Myocyte (in vitro differentiated cells): ENCODE data around the gene SRC. TPM values are rescaled to one million over a fixed set of nuclear protein-coding genes. Genes with fewer than 3 reads are reported as not detected.

ENCODE experiments used
- DNase-seq: peaks from one replicate; pipeline ENCODE4 v3.0.0-alpha.2; 2012; ENCODE audit warnings: low read depth
- total RNA-seq: library from RNA; depleted of rRNA; stranded (reverse); fragments of >200 nt; gene quantifications from 2 replicates; pipeline ENCODE4 v1.2.3, GENCODE V29; 2014

SRC gene
- total RNA-seq, 1 donor from 2014 or later: 3.2 TPM

GRCh38 chr20:37407019-37407566 is 61.2 kb downstream of the SRC start:
- no peak for DNase-seq

- no peak for DNase-seq
Observed at GRCh38 chr20:37407573-37408002, 61.6 kb downstream of the SRC start.

DNA sequence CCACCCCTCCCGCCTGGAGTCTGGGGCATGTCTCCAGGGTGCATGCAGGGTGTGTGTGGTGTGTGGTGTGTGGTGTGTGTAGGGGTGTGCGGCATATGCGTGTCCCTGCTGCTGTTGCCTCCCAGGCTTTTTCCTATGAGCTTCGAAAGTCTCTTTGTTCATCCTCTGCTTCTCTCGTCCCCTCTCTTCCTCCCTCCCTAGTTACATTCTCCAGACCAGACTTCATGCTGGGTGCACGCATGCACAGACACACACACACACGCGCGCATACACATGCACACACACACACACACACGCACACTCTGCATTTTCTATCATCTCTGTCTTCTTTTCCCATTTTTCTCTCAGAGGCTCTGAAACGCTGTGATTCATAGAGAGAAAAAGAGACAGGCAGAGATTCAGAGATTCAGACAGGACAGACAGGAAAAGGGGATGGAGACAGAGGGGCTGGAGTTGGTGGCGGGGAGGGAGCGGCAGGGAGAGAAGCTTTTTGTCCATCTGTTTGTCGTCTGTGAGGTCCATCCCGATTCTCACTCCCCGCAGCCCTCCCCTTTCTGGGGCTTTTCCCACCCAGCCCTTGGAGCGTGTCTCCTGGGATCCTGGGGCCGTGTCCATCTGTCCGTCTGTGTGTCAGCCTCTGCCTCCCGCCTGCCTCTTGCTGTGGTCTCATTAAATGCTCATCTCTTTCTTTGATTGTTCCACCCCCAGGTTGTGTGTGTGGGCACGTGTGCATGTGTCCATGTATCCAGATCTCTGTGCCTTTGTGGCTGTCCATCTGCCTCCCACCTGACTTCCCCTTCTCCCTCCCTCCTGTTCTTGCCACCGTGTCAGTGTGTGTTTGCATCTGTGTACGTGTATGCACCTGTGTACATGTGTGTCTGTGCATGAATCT is 62.6 kb downstream of the SRC start:
- DNase-seq: no peak

- DNase-seq: peak; percentile 38
Observed at GRCh38 chr20:37411408-37412219, 65.7 kb downstream of the SRC start.

GRCh38 chr20:37413023-37413334 is 67.0 kb downstream of the SRC start:
- no peak for DNase-seq

DNA sequence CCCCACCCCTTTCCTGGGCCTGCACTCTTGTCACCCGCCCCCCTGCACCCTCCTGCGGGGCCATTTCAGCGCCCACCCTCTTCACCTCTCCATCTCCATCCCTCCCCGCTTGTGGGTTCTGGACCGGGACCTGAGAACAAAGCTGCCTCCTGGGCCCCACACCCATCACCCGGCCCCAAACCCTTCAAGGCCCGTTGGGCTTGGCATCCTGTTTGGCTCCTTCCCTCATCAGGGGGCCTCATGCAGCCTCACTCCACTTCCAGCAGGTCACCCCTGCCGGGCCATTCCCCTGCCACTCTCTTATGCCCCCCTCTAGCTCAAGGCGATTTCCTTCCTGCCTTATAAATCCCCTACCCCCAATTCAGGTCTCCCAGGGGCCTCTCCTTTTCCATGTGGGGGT is 67.4 kb downstream of the SRC start:
- DNase-seq: no peak

DNA sequence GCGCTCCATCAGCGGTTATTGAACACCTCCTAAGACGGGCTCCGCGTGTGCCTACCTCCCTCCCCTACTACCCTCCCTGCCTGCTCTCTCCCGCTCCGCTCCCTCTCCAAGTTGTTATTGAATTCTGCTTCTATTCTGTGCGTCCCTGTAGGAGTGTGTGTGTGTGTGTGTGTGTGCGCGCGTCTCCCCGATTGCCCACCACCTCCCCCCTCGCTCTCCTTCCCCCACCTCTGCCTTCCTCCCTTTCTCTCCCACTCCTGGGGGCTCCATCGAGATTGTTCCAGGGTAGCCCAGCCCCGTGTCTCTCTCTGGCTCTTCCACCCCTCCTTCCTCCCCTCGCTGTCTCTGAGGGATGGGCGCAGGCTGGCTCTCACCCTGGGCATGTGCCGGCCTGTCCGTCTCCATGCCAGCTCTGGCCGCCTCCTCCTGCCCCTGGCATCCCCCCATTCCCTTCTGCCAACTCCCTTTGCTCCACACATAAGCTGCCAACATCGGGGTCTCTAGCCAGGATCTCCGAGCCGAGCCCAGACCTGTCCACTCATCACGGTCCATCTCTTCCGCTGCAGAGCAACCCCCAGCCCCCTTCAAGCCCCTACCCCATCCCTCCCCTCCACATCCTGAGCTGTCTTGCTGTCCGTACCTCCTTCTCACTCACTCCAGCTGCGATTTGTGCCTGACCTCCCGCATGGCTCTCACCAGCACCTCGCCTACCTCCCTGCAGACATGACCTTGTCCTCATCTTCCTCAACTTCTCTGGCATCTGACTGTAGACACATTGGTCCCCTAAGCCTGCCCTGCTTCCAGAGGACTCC is 68.5 kb downstream of the SRC start:
- no peak for DNase-seq

GRCh38 chr20:37415118-37416085 is 69.5 kb downstream of the SRC start:
- no peak for DNase-seq

GRCh38 chr20:37416100-37416847 is 70.3 kb downstream of the SRC start:
- no peak for DNase-seq

GRCh38 chr20:37416848-37417616 is 71.1 kb downstream of the SRC start:
- DNase-seq: no peak

DNA sequence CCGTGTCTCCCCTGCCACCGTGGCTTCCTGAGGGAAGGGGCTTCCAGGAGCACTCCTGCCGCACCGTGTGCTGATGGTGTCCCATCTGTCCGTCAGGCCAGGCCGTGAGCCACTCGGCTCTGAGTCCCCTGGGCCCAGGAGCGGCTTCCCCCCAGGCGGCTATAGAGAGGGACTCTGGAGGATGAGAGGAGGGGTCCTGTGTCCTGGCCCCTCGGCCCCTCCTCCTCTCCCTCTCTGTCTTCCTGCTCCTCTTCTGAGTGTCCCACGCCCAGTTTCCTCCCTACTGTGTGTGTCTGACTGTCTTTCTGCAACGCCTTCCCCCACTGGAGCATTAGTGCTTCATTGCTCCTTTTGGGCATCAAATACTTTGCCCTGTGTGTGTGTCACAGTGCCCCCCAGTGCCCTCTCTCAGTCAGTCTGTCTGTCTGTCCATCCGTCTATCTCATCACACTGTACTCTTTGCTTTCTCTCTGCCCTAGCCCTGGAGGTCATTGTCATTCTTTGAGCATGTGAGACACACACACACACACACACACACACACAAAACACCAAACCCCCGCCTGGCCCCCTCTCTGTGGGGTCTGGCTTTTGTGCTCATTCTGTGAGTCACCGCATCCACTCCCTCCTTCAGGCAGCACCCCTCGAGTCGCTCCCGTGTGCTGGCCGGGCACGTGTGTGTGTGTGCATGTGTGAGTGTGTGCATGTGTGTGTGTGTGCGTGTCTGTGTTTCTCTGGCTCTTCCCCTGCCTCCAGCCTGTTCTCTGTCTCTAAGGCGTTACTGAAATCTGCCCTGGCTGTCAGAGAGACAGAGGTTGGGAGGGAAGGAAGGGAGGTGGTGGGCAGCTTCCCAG is 71.9 kb downstream of the SRC start:
- peak; percentile 37 for DNase-seq

DNA sequence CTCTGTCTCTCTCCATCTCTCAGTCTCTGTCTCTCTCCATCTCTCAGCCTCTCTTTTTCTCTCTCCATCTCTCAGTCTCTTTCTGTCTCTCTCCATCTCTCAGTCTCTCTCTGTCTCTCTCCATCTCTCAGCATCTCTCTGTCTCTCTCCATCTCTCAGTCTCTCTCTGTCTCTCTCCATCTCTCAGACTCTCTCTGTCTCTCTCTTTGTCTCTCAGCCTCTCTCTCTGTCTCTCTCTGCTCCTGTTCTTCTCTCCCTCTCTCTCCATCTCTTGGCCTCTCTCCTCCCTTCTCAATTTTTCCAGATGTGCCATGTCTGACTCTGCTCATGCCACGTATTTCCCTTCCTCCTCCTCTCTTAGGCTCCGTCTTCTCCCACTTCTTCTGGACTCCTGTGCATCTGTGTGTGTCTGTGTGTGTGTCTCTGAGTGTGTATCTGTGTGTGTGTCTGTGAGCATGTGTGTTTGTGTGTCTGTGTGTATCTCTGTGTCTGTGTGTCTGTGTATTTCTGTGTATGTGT is 72.7 kb downstream of the SRC start:
- DNase-seq: no peak

GRCh38 chr20:37419307-37419706 is 73.4 kb downstream of the SRC start:
- DNase-seq: no peak

GRCh38 chr20:37419774-37420542 is 74.0 kb downstream of the SRC start:
- no peak for DNase-seq

DNA sequence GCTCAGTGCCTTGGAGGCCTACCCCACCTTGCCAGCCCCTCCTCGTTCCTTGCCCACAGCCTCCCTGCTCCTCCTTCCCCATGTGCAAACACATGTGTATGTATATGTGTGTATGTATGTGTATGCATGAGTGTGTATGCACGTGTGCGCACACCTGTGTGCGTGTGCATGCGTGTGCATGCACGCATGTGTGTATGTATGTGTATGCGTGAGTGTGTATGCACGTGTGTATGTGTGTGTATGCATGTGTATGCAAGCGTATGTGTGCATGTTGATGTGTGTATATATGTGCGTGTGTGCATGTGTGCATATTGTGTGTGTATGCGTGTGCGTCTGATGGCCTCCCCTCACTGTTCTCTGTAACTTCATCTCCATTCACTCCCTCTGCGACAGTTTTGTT is 74.7 kb downstream of the SRC start:
- DNase-seq: no peak

- no peak for DNase-seq
Observed at GRCh38 chr20:37421060-37421905, 75.3 kb downstream of the SRC start.
